Tibial nerve (tissue), 4 donors: ENCODE results near the gene ZNF346.
"Not testable (repeated sequence)": the region's sequence is repeated elsewhere in the genome, so short reads cannot be mapped to it uniquely, and the experiment has no call there.

ENCODE experiments used
- EP300 ChIP-seq, 2 donors: sonication (generic); formaldehyde crosslinking; IDR thresholded peaks; one replicate each; pipeline ENCODE4 v1.6.1; 2017; ENCODE audit warnings: antibody characterized with exemption in 2 of 2, mild to moderate bottlenecking in 1 of 2
- POLR2A ChIP-seq, 2 donors: fragments of 450-650 bp; IDR thresholded peaks; one replicate each; pipeline ENCODE4 v1.6.1; 2017; ENCODE audit warnings: antibody characterized with exemption in 2 of 2, mild to moderate bottlenecking in 2 of 2, moderate library complexity in 2 of 2
- TF ChIP-seq, protein P1 (sequence below), 5 experiments: fragments of 200-600 bp in 3 of 5; fragments of 450-650 bp in 2 of 5; sonication (generic) in 3 of 5; IDR thresholded peaks; one replicate each; pipeline ENCODE4 v1.5.1; 2016 to 2019; ENCODE audit warnings: antibody characterized with exemption in 5 of 5, mild to moderate bottlenecking in 3 of 5, moderate library complexity in 2 of 5

GRCh38 chr5:176984176-176984575 is 38.3 kb upstream of the ZNF346 start:
- TF ChIP-seq POLR2A, EP300 (IDR thresholded peaks at IDR 0.05): not testable (repeated sequence)
- TF ChIP-seq, protein P1, sequence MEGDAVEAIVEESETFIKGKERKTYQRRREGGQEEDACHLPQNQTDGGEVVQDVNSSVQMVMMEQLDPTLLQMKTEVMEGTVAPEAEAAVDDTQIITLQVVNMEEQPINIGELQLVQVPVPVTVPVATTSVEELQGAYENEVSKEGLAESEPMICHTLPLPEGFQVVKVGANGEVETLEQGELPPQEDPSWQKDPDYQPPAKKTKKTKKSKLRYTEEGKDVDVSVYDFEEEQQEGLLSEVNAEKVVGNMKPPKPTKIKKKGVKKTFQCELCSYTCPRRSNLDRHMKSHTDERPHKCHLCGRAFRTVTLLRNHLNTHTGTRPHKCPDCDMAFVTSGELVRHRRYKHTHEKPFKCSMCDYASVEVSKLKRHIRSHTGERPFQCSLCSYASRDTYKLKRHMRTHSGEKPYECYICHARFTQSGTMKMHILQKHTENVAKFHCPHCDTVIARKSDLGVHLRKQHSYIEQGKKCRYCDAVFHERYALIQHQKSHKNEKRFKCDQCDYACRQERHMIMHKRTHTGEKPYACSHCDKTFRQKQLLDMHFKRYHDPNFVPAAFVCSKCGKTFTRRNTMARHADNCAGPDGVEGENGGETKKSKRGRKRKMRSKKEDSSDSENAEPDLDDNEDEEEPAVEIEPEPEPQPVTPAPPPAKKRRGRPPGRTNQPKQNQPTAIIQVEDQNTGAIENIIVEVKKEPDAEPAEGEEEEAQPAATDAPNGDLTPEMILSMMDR (IDR thresholded peaks at IDR 0.05), result not testable (repeated sequence)
